Trophoblast cell (in vitro differentiated cells and primary cell): ENCODE results near the gene STK17B.

Experiments used
- DNase-seq, 2 donors: peaks; one replicate each; pipeline ENCODE4 v3.0.0-alpha.2; 2016
- H2AFZ ChIP-seq: 2 replicates; pipeline ENCODE4 v1.6.1; 2013; ENCODE audit warnings: low read length, moderate library complexity, mild to moderate bottlenecking; ENCODE audit not compliant: insufficient read depth, poor library complexity
- H2AK5ac ChIP-seq: 2 replicates; pipeline ENCODE4 v1.6.1; 2013; ENCODE audit warnings: mild to moderate bottlenecking, low read length
- H2BK120ac ChIP-seq: 2 replicates; pipeline ENCODE4 v1.6.1; 2013; ENCODE audit warnings: low read length, mild to moderate bottlenecking, moderate library complexity; ENCODE audit not compliant: insufficient read depth, poor library complexity
- H2BK12ac ChIP-seq: 2 replicates; pipeline ENCODE4 v1.6.1; 2013; ENCODE audit warnings: mild to moderate bottlenecking, low read length, moderate library complexity
- H2BK5ac ChIP-seq: 2 replicates; pipeline ENCODE4 v1.6.1; 2013; ENCODE audit warnings: low read length, low read depth, moderate library complexity, mild to moderate bottlenecking; ENCODE audit not compliant: poor library complexity
- H3K14ac ChIP-seq: 2 replicates; pipeline ENCODE4 v1.6.1; 2013; ENCODE audit warnings: mild to moderate bottlenecking, low read length
- H3K18ac ChIP-seq: 2 replicates; pipeline ENCODE4 v1.6.1; 2013; ENCODE audit warnings: mild to moderate bottlenecking, low read length
- H3K23ac ChIP-seq: 2 replicates; pipeline ENCODE4 v1.6.1; 2013; ENCODE audit warnings: low read length
- H3K27ac ChIP-seq: 2 replicates; pipeline ENCODE4 v1.5.1; 2013; ENCODE audit warnings: low read depth, mild to moderate bottlenecking, inconsistent platforms, low read length, moderate library complexity
- H3K27me3 ChIP-seq: 2 replicates; pipeline ENCODE4 v1.6.1; 2013; ENCODE audit warnings: inconsistent platforms, mild to moderate bottlenecking, low read length, moderate library complexity; ENCODE audit not compliant: insufficient read depth
- H3K36me3 ChIP-seq, 2 experiments: 1 replicate in 1 of 2; 2 replicates in 1 of 2; pipeline ENCODE4 v1.6.1; 2013; ENCODE audit warnings: low read length in 2 of 2, mild to moderate bottlenecking in 2 of 2, moderate library complexity in 1 of 2; ENCODE audit not compliant: insufficient read depth in 2 of 2, control insufficient read depth in 1 of 2
- H3K4ac ChIP-seq: 2 replicates; pipeline ENCODE4 v1.6.1; 2013; ENCODE audit warnings: low read depth, mild to moderate bottlenecking, low read length, moderate library complexity
- H3K4me1 ChIP-seq, 2 experiments: 1 replicate in 1 of 2; 2 replicates in 1 of 2; pipeline ENCODE4 v1.6.1; 2013; ENCODE audit warnings: low read length in 2 of 2, mild to moderate bottlenecking in 2 of 2, moderate library complexity in 1 of 2; ENCODE audit not compliant: insufficient read depth in 2 of 2, control insufficient read depth in 1 of 2
- H3K4me2 ChIP-seq: 2 replicates; pipeline ENCODE4 v1.6.1; 2013; ENCODE audit warnings: inconsistent platforms, mild to moderate bottlenecking, low read length, moderate library complexity
- H3K4me3 ChIP-seq: 2 replicates; pipeline ENCODE4 v1.5.1; 2013; ENCODE audit warnings: mild to moderate bottlenecking, low read depth, low read length, inconsistent platforms
- H3K79me1 ChIP-seq: one replicate; pipeline ENCODE4 v1.6.1; 2013; ENCODE audit warnings: low read length
- H3K79me2 ChIP-seq: 2 replicates; pipeline ENCODE4 v1.6.1; 2013; ENCODE audit warnings: low read length, mild to moderate bottlenecking; ENCODE audit not compliant: control insufficient read depth, insufficient read depth, poor library complexity
- H3K9ac ChIP-seq: 2 replicates; pipeline ENCODE4 v1.6.1; 2013; ENCODE audit warnings: mild to moderate bottlenecking, low read length
- H3K9me3 ChIP-seq: 2 replicates; pipeline ENCODE4 v1.6.1; 2013; ENCODE audit warnings: low read depth, mild to moderate bottlenecking, control low read depth, inconsistent platforms, low read length; ENCODE audit not compliant: insufficient read depth
- H4K12ac ChIP-seq: 2 replicates; pipeline ENCODE4 v1.6.1; 2013; ENCODE audit warnings: low read depth, mild to moderate bottlenecking, low read length, moderate library complexity
- H4K8ac ChIP-seq: 2 replicates; pipeline ENCODE4 v1.6.1; 2013; ENCODE audit warnings: low read depth, mild to moderate bottlenecking, low read length, moderate library complexity
- H4K91ac ChIP-seq: one replicate; pipeline ENCODE4 v1.6.1; 2013; ENCODE audit warnings: low read depth, mild to moderate bottlenecking, low read length, moderate library complexity
- WGBS: extraction: QIAGEN DNeasy Blood & Tissue Kit; methylation state at CpG from one replicate; pipeline ENCODE4 v1.1.7; 2013; ENCODE audit warnings: missing lambda C conversion rate; ENCODE audit not compliant: insufficient read length, insufficient coverage; ENCODE audit errors: extremely low coverage; 5-methylcytosine and 5-hydroxymethylcytosine counted together

STK17B gene

GRCh38 chr2:196083601-196084000, 87.8 kb downstream of the STK17B start:
- Histone ChIP-seq H2BK12ac (no peak overlapping the region), H3K79me2 (no peaks in the 10 kb centered on the region), H3K4me3 (no peak overlapping the region), H2AK5ac (no peak overlapping the region), H3K27ac (no peak overlapping the region), H3K4ac (no peak overlapping the region), H3K79me1 (no peaks in the 10 kb centered on the region), H3K9ac (no peak overlapping the region), H2BK120ac (no peak overlapping the region), H3K36me3 (peaks cover 0 to 2% of the 10 kb centered on the region in 2 experiments), H3K4me2 (no peak overlapping the region), H2AFZ (no peak overlapping the region), H3K27me3 (no peaks in the 10 kb centered on the region), H4K91ac (no peak overlapping the region), H3K4me1 (no peaks in the 10 kb centered on the region), H3K9me3 (peaks cover 6% of the 10 kb centered on the region), H4K8ac (no peak overlapping the region), H3K18ac (no peak overlapping the region), H3K14ac (no peak overlapping the region), H4K12ac (no peak overlapping the region), H3K23ac (no peak overlapping the region), H2BK5ac (no peak overlapping the region)
- WGBS = no CpG with 5 or more reads among the region's 5 CpGs
- no peak for DNase-seq
